HEK293T (cell line): Measurements from ENCODE around the gene OXSR1.

Experiments
- CTCF ChIA-PET: fragments of 350-600 bp; formaldehyde crosslinking; extraction: SDS; loops from one replicate; lab custom pipeline; 2021; ENCODE audit warnings: antibody characterized with exemption, inconsistent platforms; lab: Yijun Ruan, JAX
- POLR2A ChIA-PET: fragments of 350-600 bp; formaldehyde crosslinking; extraction: SDS; loops from one replicate; lab custom pipeline; 2020; ENCODE audit warnings: antibody characterized with exemption, inconsistent platforms; lab: Yijun Ruan, JAX
- DNase-seq: peaks from one replicate; pipeline ENCODE4 v3.0.0; 2012; ENCODE audit warnings: mixed read lengths; ENCODE audit errors: extremely low spot score
- ARNT ChIP-seq: fragments of 450-650 bp; IDR thresholded peaks from 2 replicates; pipeline ENCODE4 v1.6.1; 2017; ENCODE audit warnings: mild to moderate bottlenecking
- BHLHE40 ChIP-seq: fragments of 450-650 bp; IDR thresholded peaks from 2 replicates; pipeline ENCODE4 v1.6.1; 2016; ENCODE audit warnings: mild to moderate bottlenecking, moderate library complexity, borderline replicate concordance
- CTBP1 ChIP-seq: fragments of 450-650 bp; IDR thresholded peaks from 2 replicates; pipeline ENCODE4 v1.6.1; 2016; ENCODE audit warnings: borderline replicate concordance
- ELF4 ChIP-seq: fragments of 450-650 bp; IDR thresholded peaks from 2 replicates; pipeline ENCODE4 v1.6.1; 2017; ENCODE audit warnings: antibody characterized with exemption
- FOXA1 ChIP-seq: fragments of 450-650 bp; IDR thresholded peaks from 2 replicates; pipeline ENCODE4 v1.6.1; 2016; ENCODE audit warnings: mild to moderate bottlenecking
- FOXK2 ChIP-seq: fragments of 450-650 bp; IDR thresholded peaks from 2 replicates; pipeline ENCODE4 v1.6.1; 2016; ENCODE audit warnings: mild to moderate bottlenecking
- FOXM1 ChIP-seq: fragments of 450-650 bp; IDR thresholded peaks from 2 replicates; pipeline ENCODE4 v1.6.1; 2017; ENCODE audit warnings: mild to moderate bottlenecking, borderline replicate concordance
- HDGF ChIP-seq: fragments of 450-650 bp; IDR thresholded peaks from 2 replicates; pipeline ENCODE4 v1.6.1; 2017; ENCODE audit warnings: antibody characterized with exemption, borderline replicate concordance
- L3MBTL2 ChIP-seq: fragments of 450-650 bp; conservative IDR thresholded peaks from 2 replicates; pipeline ENCODE4 v1.6.1; 2016; ENCODE audit warnings: mild to moderate bottlenecking
- LEF1 ChIP-seq: fragments of 450-650 bp; IDR thresholded peaks from 2 replicates; pipeline ENCODE4 v1.6.1; 2017; ENCODE audit warnings: mild to moderate bottlenecking, borderline replicate concordance
- NFRKB ChIP-seq: fragments of 450-650 bp; IDR thresholded peaks from 2 replicates; pipeline ENCODE4 v1.6.1; 2016; ENCODE audit warnings: mild to moderate bottlenecking, moderate library complexity
- SP1 ChIP-seq: fragments of 450-650 bp; IDR thresholded peaks from 2 replicates; pipeline ENCODE4 v1.6.1; 2017
- SUZ12 ChIP-seq: fragments of 450-650 bp; IDR thresholded peaks from 2 replicates; pipeline ENCODE4 v1.6.1; 2016; ENCODE audit warnings: mild to moderate bottlenecking
- TARDBP ChIP-seq: fragments of 450-650 bp; IDR thresholded peaks from 2 replicates; pipeline ENCODE4 v1.6.1; 2016
- ZNF384 ChIP-seq: fragments of 450-650 bp; IDR thresholded peaks from 2 replicates; pipeline ENCODE4 v1.6.1; 2016
- TF ChIP-seq, protein P1 (sequence below): fragments of 450-650 bp; IDR thresholded peaks from 2 replicates; pipeline ENCODE4 v1.6.1; 2016

OXSR1 gene

DNA sequence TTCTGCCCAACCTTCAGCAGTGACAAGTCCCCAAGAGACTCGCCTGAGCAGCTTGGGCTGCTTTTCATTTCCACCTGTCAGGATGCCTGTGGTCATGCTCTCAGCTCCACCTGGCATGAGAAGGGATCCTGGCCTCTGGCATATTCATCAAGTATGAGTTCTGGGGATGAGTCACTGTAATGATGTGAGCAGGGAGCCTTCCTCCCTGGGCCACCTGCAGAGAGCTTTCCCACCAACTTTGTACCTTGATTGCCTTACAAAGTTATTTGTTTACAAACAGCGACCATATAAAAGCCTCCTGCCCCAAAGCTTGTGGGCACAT, 23.4 kb upstream of the OXSR1 start:
- ChIA-PET POLR2A (interaction anchor here (1.5 kb wide), 1 partner anchor 23 kb away, joined by 14 read pairs; the partner anchor contains the start of gene OXSR1), CTCF (no interaction called here)
- TF ChIP-seq SP1 (no peak), BHLHE40 (no peak), NFRKB (no peak), ARNT (no peak), SUZ12 (no peak)
- DNase-seq: no peak

DNA sequence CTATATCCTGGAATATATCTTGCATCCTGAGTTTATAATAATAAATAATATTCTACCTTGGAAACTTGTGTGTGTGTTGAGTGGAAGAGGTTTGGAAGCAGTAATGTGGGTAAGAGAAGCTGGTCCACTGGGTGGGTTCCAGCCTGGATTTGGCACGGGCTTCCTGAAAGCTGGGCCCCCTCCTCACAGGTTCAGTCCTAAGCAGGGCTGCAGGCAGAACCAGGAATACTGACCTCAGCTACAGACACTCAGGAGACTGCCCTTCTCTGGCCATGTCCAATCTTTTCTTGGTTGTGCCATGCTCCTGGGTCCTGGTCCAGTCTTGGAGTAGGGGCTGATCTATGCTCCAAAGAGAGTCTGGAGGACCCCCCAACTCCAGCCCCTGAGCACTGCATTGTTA, 22.4 kb upstream of the OXSR1 start:
- ChIA-PET POLR2A (no interaction called here), CTCF (no interaction called here)
- DNase-seq: no peak
- TF ChIP-seq FOXM1 (no peak), TARDBP (no peak), L3MBTL2 (no peak), LEF1 (no peak), ELF4 (no peak), FOXA1 (no peak), CTBP1 (no peak), ZNF384 (no peak)
- TF ChIP-seq, protein P1, sequence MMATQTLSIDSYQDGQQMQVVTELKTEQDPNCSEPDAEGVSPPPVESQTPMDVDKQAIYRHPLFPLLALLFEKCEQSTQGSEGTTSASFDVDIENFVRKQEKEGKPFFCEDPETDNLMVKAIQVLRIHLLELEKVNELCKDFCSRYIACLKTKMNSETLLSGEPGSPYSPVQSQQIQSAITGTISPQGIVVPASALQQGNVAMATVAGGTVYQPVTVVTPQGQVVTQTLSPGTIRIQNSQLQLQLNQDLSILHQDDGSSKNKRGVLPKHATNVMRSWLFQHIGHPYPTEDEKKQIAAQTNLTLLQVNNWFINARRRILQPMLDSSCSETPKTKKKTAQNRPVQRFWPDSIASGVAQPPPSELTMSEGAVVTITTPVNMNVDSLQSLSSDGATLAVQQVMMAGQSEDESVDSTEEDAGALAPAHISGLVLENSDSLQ: no peak

DNA sequence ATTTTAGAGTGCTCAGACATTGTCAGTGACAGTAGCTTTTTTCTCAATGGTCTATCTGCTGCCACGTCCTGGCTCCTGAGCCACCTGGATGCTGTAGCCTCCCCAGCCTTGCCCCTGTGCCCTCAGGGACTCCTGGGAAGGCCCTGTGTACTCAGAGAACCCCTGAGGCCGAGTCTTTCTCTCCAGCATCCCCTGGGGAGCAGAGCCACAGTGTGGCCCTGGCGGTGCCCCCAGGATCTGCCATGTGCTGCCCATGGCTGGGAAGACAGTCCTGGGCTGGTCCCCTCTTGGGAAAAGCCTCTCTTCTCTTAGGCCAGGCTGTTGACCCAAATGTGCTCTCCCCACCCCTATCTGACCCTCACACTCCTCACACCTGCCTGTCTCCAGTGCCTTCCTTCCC, 21.8 kb upstream of the OXSR1 start:
- TF ChIP-seq SUZ12: no peak
- no peak for TF ChIP-seq TARDBP
- TF ChIP-seq LEF1: no peak
- TF ChIP-seq, protein P1: no peak
- no peak for TF ChIP-seq FOXA1
- no peak for TF ChIP-seq ARNT
- TF ChIP-seq ZNF384: no peak
- no peak for TF ChIP-seq CTBP1
- TF ChIP-seq L3MBTL2: no peak
- TF ChIP-seq ELF4: no peak
- POLR2A ChIA-PET: no interaction called here
- CTCF ChIA-PET: no interaction called here

GRCh38 chr3:38146504-38146903, 18.8 kb upstream of the OXSR1 start:
- DNase-seq: no peak
- TF ChIP-seq SUZ12 (no peak), ELF4 (no peak), L3MBTL2 (no peak), FOXK2 (no peak), FOXA1 (no peak), BHLHE40 (no peak), LEF1 (no peak), NFRKB (no peak), TARDBP (no peak), ARNT (no peak)
- TF ChIP-seq, protein P1: no peak
- ChIA-PET POLR2A (no interaction called here), CTCF (no interaction called here)

More for the DNA sequence above, 21.8 kb upstream of the OXSR1 start:
- DNase-seq: no peak

- ChIA-PET CTCF (no interaction called here), POLR2A (no interaction called here)
- DNase-seq: no peak
- TF ChIP-seq LEF1 (no peak), ZNF384 (no peak), L3MBTL2 (no peak), SUZ12 (no peak), SP1 (no peak), NFRKB (no peak), FOXK2 (no peak), BHLHE40 (no peak), ARNT (no peak), HDGF (no peak), FOXM1 (no peak), ELF4 (no peak), FOXA1 (no peak)
- TF ChIP-seq, protein P1: no peak
Measured at GRCh38 chr3:38147421-38147820, 17.9 kb upstream of the OXSR1 start.

- POLR2A ChIA-PET: no interaction called here
- CTCF ChIA-PET: interaction anchor here (0.5 kb wide), 1 partner anchor 132 kb away, joined by 4 read pairs; no protein-coding TSS in a partner anchor
- TF ChIP-seq ELF4 (no peak), FOXM1 (no peak)
- no peak for DNase-seq
Measured at GRCh38 chr3:38148311-38148882, 16.9 kb upstream of the OXSR1 start.
